ENCODE data around the gene SLC41A3.

GRCh38 chr3:125961289-125961589 lies 122.7 kb downstream of the SLC41A3 start:
- TF ChIP-seq POLR2A (IDR thresholded peaks at IDR 0.05; ENCODE audit: low read depth, low read length) (no peak), CTCF (conservative IDR thresholded peaks at IDR 0.05; ENCODE audit: low read depth, low read length) (no peak)

Data from IMR-90 (cell line).